CD4-positive, alpha-beta T cell (primary cell): ENCODE data around the gene CCDC85B. TPM values are rescaled to one million over a fixed set of nuclear protein-coding genes. Genes with fewer than 3 reads are reported as not detected.

Experiments
- ATAC-seq: fragments of 200-7000 bp; cut with Tn5 transposase; one replicate; pipeline ENCODE4 v1.10.0; 2022; ENCODE audit warnings: mild to moderate bottlenecking; ENCODE audit not compliant: poor library complexity
- CTCF ChIA-PET: fragments of 350-600 bp; sonication (Branson Sonifier 250); formaldehyde crosslinking; loops from one replicate; lab custom pipeline; 2021; ENCODE audit warnings: antibody characterized with exemption, inconsistent platforms; lab: Charles Lee
- POLR2A ChIA-PET: fragments of 350-600 bp; sonication (Branson Sonifier 250); formaldehyde crosslinking; loops from one replicate; lab custom pipeline; 2021; ENCODE audit warnings: antibody characterized with exemption, inconsistent platforms; lab: Charles Lee
- DNase-seq, 14 experiments: peaks; one replicate each; pipeline ENCODE4 v3.0.0-alpha.2; 2013 to 2020; ENCODE audit warnings: mixed read lengths in 2 of 14
- H3K27ac ChIP-seq, 2 donors: one replicate each; pipeline versions ENCODE4 v1.5.1 to v1.7.0; 2013; ENCODE audit warnings: low read length in 2 of 2, low read depth in 1 of 2, mild to moderate bottlenecking in 1 of 2
- H3K27me3 ChIP-seq, 2 experiments: 1 replicate in 1 of 2; 2 replicates in 1 of 2; pipeline versions ENCODE4 v1.6.1 to v1.7.0; 2013; ENCODE audit warnings: low read length in 2 of 2, control low read depth in 1 of 2, mild to moderate bottlenecking in 1 of 2, moderate library complexity in 1 of 2; ENCODE audit not compliant: insufficient read depth in 2 of 2, control insufficient read depth in 1 of 2
- H3K36me3 ChIP-seq: one replicate; pipeline ENCODE4 v1.6.1; 2013; ENCODE audit warnings: low read length, control low read depth; ENCODE audit not compliant: insufficient read depth
- H3K4me1 ChIP-seq: one replicate; pipeline ENCODE4 v1.6.1; 2013; ENCODE audit warnings: low read length, control low read depth; ENCODE audit not compliant: insufficient read depth
- H3K4me3 ChIP-seq: one replicate; pipeline ENCODE4 v1.5.1; 2013; ENCODE audit warnings: mild to moderate bottlenecking, low read length, moderate library complexity
- H3K9me3 ChIP-seq, 2 experiments: 1 replicate in 1 of 2; 2 replicates in 1 of 2; pipeline versions ENCODE4 v1.6.1 to v1.7.0; 2013; ENCODE audit warnings: low read length in 2 of 2, mild to moderate bottlenecking in 2 of 2, control low read depth in 1 of 2, moderate library complexity in 1 of 2; ENCODE audit not compliant: control insufficient read depth in 1 of 2, insufficient read depth in 1 of 2
- H3K27ac Mint-ChIP-seq: one replicate; pipeline ENCODE4 v1.8.0; 2020; ENCODE audit warnings: mixed read lengths
- H3K27me3 Mint-ChIP-seq: one replicate; pipeline ENCODE4 v1.8.0; 2021; ENCODE audit warnings: mixed read lengths
- H3K36me3 Mint-ChIP-seq: one replicate; pipeline ENCODE4 v1.8.0; 2021; ENCODE audit warnings: low read depth, mixed read lengths
- H3K4me1 Mint-ChIP-seq: one replicate; pipeline ENCODE4 v1.8.0; 2021; ENCODE audit warnings: low read depth, mixed read lengths
- H3K4me3 Mint-ChIP-seq: one replicate; pipeline ENCODE4 v1.8.0; 2020; ENCODE audit warnings: mild to moderate bottlenecking, mixed read lengths
- H3K9me3 Mint-ChIP-seq: one replicate; pipeline ENCODE4 v1.8.0; 2020; ENCODE audit warnings: mixed read lengths
- intact Hi-C, 2 experiments: fragments of 100-400 bp; cut with DNase I in 1 of 2; cut with micrococcal nuclease in 1 of 2; formaldehyde crosslinking; loops; one replicate each; pipeline versions ENCODE4 v1.15.1 to v1.9.0; 2023 to 2025; cut with DNase I, micrococcal nuclease
- total RNA-seq, 174 experiments: library from RNA in 2 of 174; stranded (reverse) in 2 of 174; gene quantifications; one replicate each; pipeline ENCODE4 v1.2.3 and lab custom pipeline; 2021 to 2026
- TF ChIP-seq, protein P1 (sequence below): fragments of 200-600 bp; IDR thresholded peaks from one replicate; pipeline ENCODE4 v1.8.0; 2022; ENCODE audit warnings: antibody characterized with exemption, mild to moderate bottlenecking

CCDC85B gene
- total RNA-seq, 2 experiments from 2014 or later: 23.1 to 25.8 TPM

DNA sequence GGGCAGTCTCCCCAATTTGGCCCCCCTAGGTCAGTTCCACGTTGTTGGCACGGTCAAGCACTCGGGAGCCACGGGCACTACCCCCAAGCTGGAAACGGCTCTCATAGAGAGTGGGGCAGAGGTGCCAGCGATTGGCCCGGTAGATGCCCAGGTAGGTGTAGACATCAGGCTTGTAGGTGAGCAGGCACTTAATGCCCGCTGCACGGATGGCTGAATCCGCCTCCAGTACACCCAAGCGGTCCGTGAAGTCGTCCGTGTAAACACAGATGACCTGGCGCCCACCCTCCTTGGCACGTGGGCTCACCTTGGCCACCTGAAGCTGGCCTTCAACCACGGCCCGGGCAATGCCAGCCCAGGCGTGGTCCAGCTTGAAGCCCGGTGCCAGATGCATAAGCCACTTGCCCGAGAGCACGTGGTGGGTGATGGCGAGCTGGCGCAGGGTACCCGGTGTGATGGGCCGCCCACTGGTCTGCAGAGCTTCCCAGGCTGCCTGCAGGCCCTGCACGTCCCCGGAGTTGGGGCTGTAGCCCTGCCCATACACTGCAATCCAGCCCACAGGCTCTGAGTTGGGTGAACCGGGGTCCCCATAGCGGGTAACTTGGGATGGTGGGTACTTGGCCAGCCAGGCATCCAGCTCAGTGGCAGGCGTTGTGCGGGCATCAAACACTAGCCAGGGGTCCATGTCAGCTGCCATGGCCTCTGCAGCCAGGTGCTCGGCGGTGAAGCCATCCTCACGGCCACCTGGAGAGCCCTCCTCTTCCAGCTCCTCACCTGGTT is 27.1 kb downstream of the CCDC85B start:
- TF ChIP-seq, protein P1, sequence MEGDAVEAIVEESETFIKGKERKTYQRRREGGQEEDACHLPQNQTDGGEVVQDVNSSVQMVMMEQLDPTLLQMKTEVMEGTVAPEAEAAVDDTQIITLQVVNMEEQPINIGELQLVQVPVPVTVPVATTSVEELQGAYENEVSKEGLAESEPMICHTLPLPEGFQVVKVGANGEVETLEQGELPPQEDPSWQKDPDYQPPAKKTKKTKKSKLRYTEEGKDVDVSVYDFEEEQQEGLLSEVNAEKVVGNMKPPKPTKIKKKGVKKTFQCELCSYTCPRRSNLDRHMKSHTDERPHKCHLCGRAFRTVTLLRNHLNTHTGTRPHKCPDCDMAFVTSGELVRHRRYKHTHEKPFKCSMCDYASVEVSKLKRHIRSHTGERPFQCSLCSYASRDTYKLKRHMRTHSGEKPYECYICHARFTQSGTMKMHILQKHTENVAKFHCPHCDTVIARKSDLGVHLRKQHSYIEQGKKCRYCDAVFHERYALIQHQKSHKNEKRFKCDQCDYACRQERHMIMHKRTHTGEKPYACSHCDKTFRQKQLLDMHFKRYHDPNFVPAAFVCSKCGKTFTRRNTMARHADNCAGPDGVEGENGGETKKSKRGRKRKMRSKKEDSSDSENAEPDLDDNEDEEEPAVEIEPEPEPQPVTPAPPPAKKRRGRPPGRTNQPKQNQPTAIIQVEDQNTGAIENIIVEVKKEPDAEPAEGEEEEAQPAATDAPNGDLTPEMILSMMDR: no peak
- Histone ChIP-seq H3K27ac (peak overlapping the region in 1 of 2 donors; percentile 83), H3K36me3 (peaks cover 33% of the 10 kb centered on the region), H3K4me1 (peaks cover 54% of the 10 kb centered on the region), H3K9me3 (no peaks in the 10 kb centered on the region), H3K4me3 (peak overlapping the region; percentile 100), H3K27me3 (no peaks in the 10 kb centered on the region)
- POLR2A ChIA-PET: interaction anchor here (0.6 to 6.6 kb wide), 14 partner anchors 8 to 800 kb away, joined by 3 to 104 read pairs (median 8); partner anchors contain the start of genes BANF1, CCDC85B, FIBP and FOSL1
- Mint-ChIP-seq H3K9me3 (no peaks in the 10 kb centered on the region), H3K27ac (peak overlapping the region; percentile 92), H3K4me3 (peak overlapping the region; percentile 94), H3K27me3 (no peaks in the 10 kb centered on the region), H3K4me1 (peaks cover 37% of the 10 kb centered on the region), H3K36me3 (peaks cover 38% of the 10 kb centered on the region)
- DNase-seq (peak in 1 of 14 experiments; percentile 46), ATAC-seq (no peak)
- intact Hi-C loops: loop anchor here (2.0 to 5.0 kb wide), 3 partner anchors 43 to 135 kb away; partner anchors contain the start of genes CFL1 (in 1 of the 2), SART1 (in 1 of the 2) and SF3B2 (in 1 of the 2)
- CTCF ChIA-PET: interaction anchor here (1.9 to 3.2 kb wide), 3 partner anchors 29 to 58 kb away, joined by 6 to 21 read pairs (median 10); partner anchors contain the start of genes CCDC85B, FIBP and MUS81

DNA sequence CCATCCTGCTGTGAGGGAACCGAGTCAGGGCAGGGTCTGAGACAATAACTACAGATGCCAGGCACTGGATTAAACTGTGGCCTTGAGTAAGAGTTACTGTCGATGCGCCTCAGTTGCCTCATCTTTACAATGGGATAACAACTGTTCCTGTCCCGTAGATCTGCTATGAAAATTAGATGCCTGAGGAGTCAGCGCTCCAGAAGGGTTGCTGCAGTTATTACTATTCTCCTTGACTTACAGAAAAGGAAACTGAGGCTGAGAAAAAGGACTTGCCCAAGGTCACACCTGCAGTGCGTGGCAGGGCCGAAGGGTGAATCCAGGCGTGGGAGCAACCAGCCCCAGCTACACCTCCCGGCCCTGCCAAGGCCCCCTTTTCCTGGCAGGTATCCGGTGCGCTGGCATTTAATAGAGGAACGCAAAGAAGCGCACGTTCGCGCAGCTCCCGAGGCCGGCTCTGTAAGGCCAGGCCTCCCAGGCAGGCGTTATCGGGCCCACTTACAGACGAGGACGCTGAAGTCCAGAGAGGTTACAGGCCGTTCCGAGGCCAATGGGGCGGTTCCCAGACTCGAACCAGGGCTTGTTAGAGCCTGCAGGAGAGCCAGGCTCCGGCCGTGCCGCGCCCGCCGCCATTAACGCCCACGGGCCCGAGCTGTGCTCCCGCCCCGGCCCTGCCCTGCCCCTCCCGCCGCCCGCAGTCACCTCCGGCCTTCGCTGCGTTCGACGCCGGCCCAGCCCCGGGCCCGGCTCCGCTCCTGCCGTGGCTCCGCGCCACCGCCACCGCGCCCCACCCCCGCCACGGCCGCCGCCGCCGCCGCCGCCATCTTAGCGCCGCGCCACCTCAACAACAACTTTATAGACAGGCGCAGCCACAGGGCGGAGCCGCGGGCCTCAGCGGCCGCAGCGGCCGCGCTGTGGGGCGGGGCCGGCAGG is 28.0 kb downstream of the CCDC85B start, which contains the start of gene C11orf68:
Gene C11orf68 (minus strand): TSS at position 852 of the 930 bp plus-strand sequence. CDS start 31 bp downstream, at position 821.
- no peaks in the 10 kb centered on the region for H3K27me3 ChIP-seq
- DNase-seq: peak in 2 of 14 experiments; percentile 22 to 51
- POLR2A ChIA-PET: interaction anchor here (0.6 to 6.6 kb wide), 16 partner anchors 9 to 801 kb away, joined by 3 to 104 read pairs (median 6); partner anchors contain the start of genes BANF1, CCDC85B, CFL1 and FIBP
- TF ChIP-seq, protein P1: no peak
- CTCF ChIA-PET: interaction anchor here (1.9 to 3.2 kb wide), 3 partner anchors 30 to 58 kb away, joined by 6 to 21 read pairs (median 10); partner anchors contain the start of genes CCDC85B, FIBP and MUS81
- peaks cover 54% of the 10 kb centered on the region for H3K4me1 ChIP-seq
- Mint-ChIP-seq H3K27me3 (no peaks in the 10 kb centered on the region), H3K9me3 (no peaks in the 10 kb centered on the region), H3K27ac (peak within 1 kb of the TSS; percentile 92), H3K36me3 (peaks cover 46% of the 10 kb centered on the region), H3K4me1 (peaks cover 46% of the 10 kb centered on the region), H3K4me3 (peak within 1 kb of the TSS; percentile 94)
- peaks cover 42% of the 10 kb centered on the region for H3K36me3 ChIP-seq
- no peaks in the 10 kb centered on the region for H3K9me3 ChIP-seq
- peak within 1 kb of the TSS; percentile 100 for H3K4me3 ChIP-seq
- H3K27ac ChIP-seq: peak within 1 kb of the TSS; percentile 83 to 86
- intact Hi-C loops: loop anchor here (1.0 to 5.0 kb wide), 10 partner anchors 10 to 134 kb away; partner anchors contain the start of genes FIBP (in 2 of the 2), FOSL1 (in 2 of the 2), SART1 (in 2 of the 2) and BANF1 (in 1 of the 2)
- no peak for ATAC-seq
